Spleen (tissue), 11 donors: ENCODE measurements around the gene AMOTL2. TPM values are rescaled to one million over a fixed set of nuclear protein-coding genes. Genes with fewer than 3 reads are reported as not detected.

Source experiments
- DNase-seq: peaks from one replicate; pipeline ENCODE4 v3.0.0-alpha.2; 2020
- H3K27ac ChIP-seq, 8 donors: fragments of 200-600 bp; sonication (generic) in 7 of 8; 1 replicate in 4 of 8; 2 replicates in 4 of 8; pipeline versions ENCODE4 v1.5.0 to v1.8.0; 2016 to 2021; ENCODE audit warnings: inconsistent platforms in 4 of 8, mild to moderate bottlenecking in 4 of 8, moderate library complexity in 1 of 8
- H3K27me3 ChIP-seq, 7 donors: fragments of 200-600 bp; sonication (generic) in 6 of 7; replicated peaks in 1 of 7; 1 replicate in 4 of 7; 2 replicates in 3 of 7; pipeline versions ENCODE4 v1.5.0 to v1.8.0; 2016 to 2021; ENCODE audit warnings: inconsistent platforms in 3 of 7, mild to moderate bottlenecking in 1 of 7
- H3K36me3 ChIP-seq, 6 donors: fragments of 200-600 bp; sonication (generic) in 5 of 6; 1 replicate in 4 of 6; 2 replicates in 2 of 6; pipeline versions ENCODE4 v1.5.0 to v1.8.0; 2016 to 2021; ENCODE audit warnings: inconsistent platforms in 2 of 6
- H3K4me1 ChIP-seq, 6 donors: fragments of 200-600 bp; sonication (generic) in 5 of 6; 1 replicate in 3 of 6; 2 replicates in 3 of 6; pipeline versions ENCODE4 v1.5.0 to v1.8.0; 2016 to 2021; ENCODE audit warnings: inconsistent platforms in 3 of 6
- H3K4me3 ChIP-seq, 8 donors: fragments of 200-600 bp; sonication (generic) in 7 of 8; 1 replicate in 4 of 8; 2 replicates in 4 of 8; pipeline versions ENCODE4 v1.5.0 to v1.8.0; 2016 to 2021; ENCODE audit warnings: inconsistent platforms in 4 of 8, mild to moderate bottlenecking in 4 of 8, moderate library complexity in 2 of 8
- H3K9me3 ChIP-seq, 8 donors: fragments of 200-600 bp; sonication (generic) in 7 of 8; 1 replicate in 4 of 8; 2 replicates in 4 of 8; pipeline versions ENCODE4 v1.5.0 to v1.8.0; 2016 to 2021; ENCODE audit warnings: inconsistent platforms in 4 of 8
- POLR2A ChIP-seq, 3 donors: fragments of 450-650 bp; IDR thresholded peaks; one replicate each; pipeline ENCODE4 v1.5.1; 2017; ENCODE audit warnings: antibody characterized with exemption in 3 of 3, mild to moderate bottlenecking in 1 of 3
- POLR2AphosphoS5 ChIP-seq, 3 donors: sonication (generic); formaldehyde crosslinking; IDR thresholded peaks; one replicate each; pipeline ENCODE4 v1.5.1; 2017; ENCODE audit warnings: antibody characterized with exemption in 3 of 3
- WGBS, 5 donors: extraction: QIAGEN DNeasy Blood & Tissue Kit in 3 of 5; methylation state at CpG; one replicate each; pipeline versions ENCODE4 v1.1.5 to v1.1.7; 2013 to 2018; 5-methylcytosine and 5-hydroxymethylcytosine counted together
- intact Hi-C: fragments of 100-400 bp; cut with DNase I; formaldehyde crosslinking; loops from one replicate; pipeline ENCODE4 v1.15.0; 2023; ENCODE audit warnings: low total_unique reads
- polyA plus RNA-seq, 3 donors: library from polyadenylated mRNA; stranded (reverse); fragments of 200-250 nt; gene quantifications; one replicate each; pipeline ENCODE4 v1.2.1, GENCODE V29; 2013
- total RNA-seq, 7 donors: library from RNA; depleted of rRNA in 3 of 7; stranded (reverse); fragments of >200 nt in 3 of 7; fragmentation: NEBNext Ultra II Directional in 4 of 7; extraction: Animal tissue kit (Norgen Biotek cat#: 25700) in 4 of 7; gene quantifications; one replicate each; pipeline versions ENCODE4 v1.1.0 to v1.2.1, GENCODE V29; 2016 to 2021
- TF ChIP-seq, protein P1 (sequence below), 11 experiments: fragments of 200-600 bp in 7 of 11; fragments of 450-650 bp in 4 of 11; sonication (generic) in 4 of 11; IDR thresholded peaks in 8 of 11; conservative IDR thresholded peaks in 3 of 11; 1 replicate in 7 of 11; 2 replicates in 4 of 11; pipeline versions ENCODE4 v1.4.0 to v1.8.0; 2016 to 2021; ENCODE audit warnings: antibody characterized with exemption in 11 of 11, inconsistent platforms in 4 of 11, mild to moderate bottlenecking in 1 of 11
- donor health status: healthy with polysubstance abuse.
- donor health status: DM: no; HTN: no; CAD: no; lungs with moderate emphysema.
- donor health status: DM: no; HTN: no; CAD: no.
- donor health status: Bipolar disorder and iron deficiency.
- donor health status: healthy.
- donor health status: DM: no; HTN: no; CAD: no.
- donor health status: DM: yes; HTN: yes; CAD: no.

Gene AMOTL2
- total and polyA plus RNA-seq, 10 donors: 3.8 to 83.4 (median 40.4) TPM

DNA sequence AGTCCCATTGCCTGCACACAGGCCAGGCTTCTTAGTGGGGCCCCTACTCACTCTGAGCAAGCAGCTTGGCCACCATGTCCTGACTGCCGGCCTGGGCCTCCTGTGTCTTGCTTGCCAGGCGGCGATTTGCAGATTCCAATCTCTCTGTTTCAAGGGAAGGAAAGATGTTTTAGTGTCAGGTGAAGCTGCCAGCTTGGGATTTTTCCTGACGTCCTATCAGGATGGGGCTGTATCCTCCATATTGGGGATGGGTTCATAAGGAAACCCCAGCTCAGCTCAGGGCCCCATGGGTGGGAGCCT lies 8.5 kb downstream of the AMOTL2 start:
- intact Hi-C loops: no loop called here
- Histone ChIP-seq H3K9me3 (no peaks in the 10 kb centered on the region), H3K27ac (peak overlapping the region in 6 of 8 donors; percentile 58 to 96 (median 79)), H3K4me3 (no peak overlapping the region), H3K36me3 (peaks cover 0 to 91% (median 34%) of the 10 kb centered on the region in 6 donors), H3K27me3 (peaks cover 0 to 22% (median 6%) of the 10 kb centered on the region in 7 donors), H3K4me1 (peaks cover 34 to 100% (median 79%) of the 10 kb centered on the region in 6 donors)
- DNase-seq: peak; percentile 62
- 82 to 96% (median 87%) methylated on average over 3 to 4 of the region's 4 CpGs for WGBS, 5 donors
- TF ChIP-seq POLR2AphosphoS5 (IDR thresholded peaks at IDR 0.05): peak in 1 of 3 donors; percentile 46
- TF ChIP-seq, protein P1, sequence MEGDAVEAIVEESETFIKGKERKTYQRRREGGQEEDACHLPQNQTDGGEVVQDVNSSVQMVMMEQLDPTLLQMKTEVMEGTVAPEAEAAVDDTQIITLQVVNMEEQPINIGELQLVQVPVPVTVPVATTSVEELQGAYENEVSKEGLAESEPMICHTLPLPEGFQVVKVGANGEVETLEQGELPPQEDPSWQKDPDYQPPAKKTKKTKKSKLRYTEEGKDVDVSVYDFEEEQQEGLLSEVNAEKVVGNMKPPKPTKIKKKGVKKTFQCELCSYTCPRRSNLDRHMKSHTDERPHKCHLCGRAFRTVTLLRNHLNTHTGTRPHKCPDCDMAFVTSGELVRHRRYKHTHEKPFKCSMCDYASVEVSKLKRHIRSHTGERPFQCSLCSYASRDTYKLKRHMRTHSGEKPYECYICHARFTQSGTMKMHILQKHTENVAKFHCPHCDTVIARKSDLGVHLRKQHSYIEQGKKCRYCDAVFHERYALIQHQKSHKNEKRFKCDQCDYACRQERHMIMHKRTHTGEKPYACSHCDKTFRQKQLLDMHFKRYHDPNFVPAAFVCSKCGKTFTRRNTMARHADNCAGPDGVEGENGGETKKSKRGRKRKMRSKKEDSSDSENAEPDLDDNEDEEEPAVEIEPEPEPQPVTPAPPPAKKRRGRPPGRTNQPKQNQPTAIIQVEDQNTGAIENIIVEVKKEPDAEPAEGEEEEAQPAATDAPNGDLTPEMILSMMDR (IDR thresholded peaks at IDR 0.05 in 8 of 11, conservative IDR thresholded peaks at IDR 0.05 in 3 of 11): no peak

DNA sequence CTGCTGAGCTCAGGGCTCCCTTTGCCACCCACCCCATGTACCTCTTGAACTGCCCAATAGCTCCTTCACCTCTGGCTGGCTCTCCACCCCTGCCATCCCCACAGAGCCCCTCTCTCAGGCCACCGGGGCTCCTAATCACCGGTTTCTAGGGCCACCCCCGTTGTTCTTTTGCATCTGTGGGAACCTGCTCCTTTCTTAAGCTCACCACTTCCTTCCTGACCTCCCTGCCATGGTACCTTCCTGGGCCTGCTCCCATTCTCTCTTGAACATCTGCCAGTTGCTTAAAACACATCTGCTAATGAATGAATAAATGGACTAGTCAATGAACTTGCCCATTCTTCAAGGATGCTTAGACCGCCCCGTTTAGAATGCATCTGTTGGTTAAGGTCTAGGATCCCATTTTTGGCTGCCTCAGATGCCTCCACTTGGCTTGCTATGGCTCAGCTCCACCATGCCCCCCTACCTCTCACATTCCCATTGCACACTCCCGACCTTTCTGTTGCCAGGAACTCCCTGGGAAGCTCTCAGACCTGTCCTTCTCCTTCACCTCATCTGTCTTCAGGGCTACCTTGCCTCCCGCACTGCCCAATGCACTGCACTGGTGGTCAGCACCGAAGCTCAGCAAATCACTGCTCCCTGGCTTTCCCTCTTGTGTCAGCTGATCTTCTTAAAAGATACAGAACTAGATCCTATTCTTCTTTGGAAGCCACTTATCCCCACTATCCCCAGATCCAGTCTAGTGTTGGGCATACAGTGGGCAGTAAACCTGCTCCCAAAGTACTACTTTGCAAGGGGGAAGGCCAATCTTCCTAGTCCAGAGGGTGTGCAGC lies 9.1 kb downstream of the AMOTL2 start:
- H3K27ac ChIP-seq: peak overlapping the region; percentile 27 to 96 (median 76)
- 43 to 46% (median 44%) methylated on average over 8 of the region's 8 CpGs for WGBS, 5 donors
- intact Hi-C loops: no loop called here
- H3K36me3 ChIP-seq: peaks cover 0 to 91% (median 34%) of the 10 kb centered on the region in 6 donors
- no peak for TF ChIP-seq POLR2AphosphoS5 (IDR thresholded peaks at IDR 0.05)
- TF ChIP-seq POLR2A (IDR thresholded peaks at IDR 0.05): no peak
- TF ChIP-seq, protein P1 (IDR thresholded peaks at IDR 0.05 in 8 of 11, conservative IDR thresholded peaks at IDR 0.05 in 3 of 11): no peak
- DNase-seq: peak; percentile 47
- no peaks in the 10 kb centered on the region for H3K9me3 ChIP-seq
- H3K4me1 ChIP-seq: peaks cover 31 to 100% (median 79%) of the 10 kb centered on the region in 6 donors
- no peak overlapping the region for H3K4me3 ChIP-seq
- H3K27me3 ChIP-seq: peaks cover 0 to 22% (median 6%) of the 10 kb centered on the region in 7 donors

DNA sequence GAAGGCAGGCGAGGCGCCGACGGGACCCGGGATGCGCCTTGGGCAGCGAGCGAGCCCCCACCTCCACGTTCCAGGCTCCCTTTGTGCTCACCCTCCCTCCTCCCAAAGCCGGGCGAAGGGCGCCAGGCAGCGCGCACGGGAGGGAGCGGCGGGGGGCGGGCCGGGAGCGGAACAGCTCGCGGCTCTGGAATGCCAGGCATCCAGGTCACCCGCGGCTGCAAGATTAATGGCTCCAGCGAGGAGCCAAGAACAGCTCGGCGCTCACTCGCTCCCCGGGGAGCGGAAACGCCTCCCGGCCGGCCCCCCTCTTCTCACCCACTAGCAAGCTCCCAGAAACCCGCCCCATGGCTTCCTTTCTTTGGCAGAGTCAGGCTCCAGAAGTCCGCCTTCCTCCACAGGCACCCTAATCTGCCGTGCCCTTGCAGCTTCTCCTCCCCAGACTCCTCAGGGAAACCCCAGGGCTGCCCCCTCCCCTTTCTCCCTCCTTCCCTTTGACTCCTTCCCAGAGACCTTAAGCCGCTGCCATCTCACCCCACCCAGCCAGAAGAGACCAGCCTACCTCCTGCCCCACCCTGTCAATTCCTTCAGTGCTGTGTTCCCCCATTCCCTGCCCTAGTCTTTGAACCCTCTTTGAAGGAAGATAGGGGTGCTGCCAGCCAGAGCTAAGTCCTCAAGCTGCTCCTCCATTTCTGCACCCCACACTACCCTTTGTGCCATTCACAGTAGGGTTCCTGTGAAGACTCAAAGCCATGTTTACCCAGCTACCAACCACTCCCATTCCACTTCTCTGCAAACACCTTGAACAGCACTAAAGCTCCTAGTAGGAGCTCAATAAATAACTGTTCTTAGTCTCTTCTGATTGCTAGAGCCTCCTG lies 9.9 kb downstream of the AMOTL2 start:
- intact Hi-C loops: no loop called here
- peaks cover 0 to 22% (median 6%) of the 10 kb centered on the region in 7 donors for H3K27me3 ChIP-seq
- H3K36me3 ChIP-seq: peaks cover 0 to 91% (median 37%) of the 10 kb centered on the region in 6 donors
- peak overlapping the region in 7 of 8 donors; percentile 8 to 60 (median 21) for H3K4me3 ChIP-seq
- H3K27ac ChIP-seq: peak overlapping the region; percentile 58 to 96 (median 78)
- peaks cover 23 to 100% (median 77%) of the 10 kb centered on the region in 6 donors for H3K4me1 ChIP-seq
- WGBS, 5 donors: 1 to 6% (median 2%) methylated on average over 24 to 37 of the region's 37 CpGs
- H3K9me3 ChIP-seq: no peaks in the 10 kb centered on the region
- TF ChIP-seq POLR2AphosphoS5 (IDR thresholded peaks at IDR 0.05) (peak; percentile 22 to 82 (median 73)), POLR2A (IDR thresholded peaks at IDR 0.05) (no peak)
- TF ChIP-seq, protein P1 (IDR thresholded peaks at IDR 0.05 in 8 of 11, conservative IDR thresholded peaks at IDR 0.05 in 3 of 11): no peak
- DNase-seq: peak; percentile 90
